H1 (cell line): ENCODE results near the gene DHDDS. TPM values are rescaled to one million over a fixed set of nuclear protein-coding genes. Genes with fewer than 3 reads are reported as not detected.

Experiments
- CTCF ChIA-PET: fragments of 300-600 bp; sonication (Branson Sonifier 250); formaldehyde crosslinking; loops from one replicate; lab custom pipeline; 2021; ENCODE audit not compliant: partially characterized antibody; lab: Charles Lee
- POLR2A ChIA-PET: fragments of 300-600 bp; sonication (Branson Sonifier 250); formaldehyde crosslinking; loops from one replicate; lab custom pipeline; 2021; ENCODE audit warnings: inconsistent platforms; ENCODE audit not compliant: partially characterized antibody; lab: Charles Lee
- DNase-seq, 2 experiments: peaks; one replicate each; pipeline versions ENCODE4 v3.0.0 to v3.0.0-alpha.2; 2010 to 2022; ENCODE audit warnings: low spot score in 2 of 2, low read depth in 1 of 2, mixed read lengths in 1 of 2
- FAIRE-seq: peaks from 2 replicates; lab custom pipeline; 2011; peaks lifted over from hg19 to GRCh38; lab: Jason Lieb, UNC
- H2AFZ ChIP-seq: 2 replicates; pipeline ENCODE4 v1.8.1; 2012; ENCODE audit warnings: low read length, inconsistent platforms
- H2AK5ac ChIP-seq: 2 replicates; pipeline ENCODE4 v1.6.1; 2013; ENCODE audit warnings: low read depth, low read length
- H2BK120ac ChIP-seq: replicated peaks from 2 replicates; pipeline ENCODE3; 2013; ENCODE audit warnings: low read depth, low read length, inconsistent platforms
- H2BK12ac ChIP-seq: 2 replicates; pipeline ENCODE4 v1.6.1; 2013; ENCODE audit warnings: low read depth, low read length
- H2BK15ac ChIP-seq: 2 replicates; pipeline ENCODE4 v1.6.1; 2013; ENCODE audit warnings: low read length
- H2BK20ac ChIP-seq: 2 replicates; pipeline ENCODE4 v1.6.1; 2013; ENCODE audit warnings: low read length
- H2BK5ac ChIP-seq: 2 replicates; pipeline ENCODE4 v1.6.1; 2013; ENCODE audit warnings: low read depth, low read length
- H3K14ac ChIP-seq: 2 replicates; pipeline ENCODE4 v1.6.1; 2013; ENCODE audit warnings: inconsistent platforms; ENCODE audit not compliant: insufficient read length
- H3K18ac ChIP-seq: 2 replicates; pipeline ENCODE4 v1.6.1; 2013; ENCODE audit warnings: low read length; ENCODE audit errors: extremely low read depth
- H3K23ac ChIP-seq: 2 replicates; pipeline ENCODE4 v1.6.1; 2013; ENCODE audit warnings: inconsistent platforms; ENCODE audit not compliant: insufficient read length
- H3K23me2 ChIP-seq: 2 replicates; pipeline ENCODE4 v1.6.1; 2013; ENCODE audit warnings: low read depth, low read length
- H3K27ac ChIP-seq: 2 replicates; pipeline ENCODE4 v1.6.1; 2011; ENCODE audit warnings: low read depth, low read length, inconsistent platforms
- H3K27me3 ChIP-seq, 4 experiments: replicated peaks in 1 of 4; 1 replicate in 1 of 4; 2 replicates in 3 of 4; pipeline versions ENCODE4 v1.6.1 to v1.8.1; 2011 to 2013; ENCODE audit warnings: low read length in 3 of 4, mild to moderate bottlenecking in 3 of 4, inconsistent platforms in 2 of 4, mixed read lengths in 2 of 4, moderate library complexity in 1 of 4; ENCODE audit not compliant: control insufficient read depth in 3 of 4, insufficient read depth in 3 of 4; ENCODE audit errors: extremely low read depth in 1 of 4
- H3K36me3 ChIP-seq, 4 experiments: 2 replicates each; pipeline versions ENCODE4 v1.6.1 to v1.8.1; 2011 to 2013; ENCODE audit warnings: mild to moderate bottlenecking in 4 of 4, low read length in 3 of 4, moderate library complexity in 2 of 4, control low read depth in 1 of 4, inconsistent platforms in 1 of 4; ENCODE audit not compliant: insufficient read depth in 4 of 4, control insufficient read depth in 2 of 4
- H3K4ac ChIP-seq: replicated peaks from 2 replicates; pipeline ENCODE3; 2013; ENCODE audit warnings: low read length, low read depth, mixed read lengths, inconsistent platforms; ENCODE audit not compliant: insufficient read length
- H3K4me1 ChIP-seq, 4 experiments: replicated peaks in 1 of 4; 1 replicate in 1 of 4; 2 replicates in 3 of 4; pipeline versions ENCODE4 v1.6.1 to v1.8.1; 2011 to 2013; ENCODE audit warnings: low read length in 3 of 4, inconsistent platforms in 2 of 4, mixed read lengths in 1 of 4; ENCODE audit not compliant: insufficient read depth in 4 of 4, control insufficient read depth in 3 of 4
- H3K4me2 ChIP-seq, 2 experiments: 2 replicates each; pipeline versions ENCODE4 v1.6.1 to v1.8.1; 2011 to 2013; ENCODE audit warnings: low read depth in 2 of 2, low read length in 2 of 2, control low read depth in 1 of 2, inconsistent platforms in 1 of 2, mild to moderate bottlenecking in 1 of 2; ENCODE audit not compliant: insufficient read depth in 1 of 2
- H3K4me3 ChIP-seq, 4 experiments: fragments of 200-600, 300-600 bp in 1 of 4; sonication (generic), shearing (Covaris generic), sonication (Bioruptor Twin) in 1 of 4; 2 replicates each; pipeline versions ENCODE4 v1.5.1 to v1.8.1; 2011 to 2016; ENCODE audit warnings: low read length in 4 of 4, low read depth in 3 of 4, control low read depth in 2 of 4, inconsistent platforms in 2 of 4, mild to moderate bottlenecking in 2 of 4, mixed read lengths in 1 of 4, moderate library complexity in 1 of 4; ENCODE audit not compliant: insufficient read depth in 2 of 4; ENCODE audit errors: extremely low read depth in 1 of 4
- H3K56ac ChIP-seq: replicated peaks from 2 replicates; pipeline ENCODE3; 2013; ENCODE audit warnings: low read depth, mild to moderate bottlenecking, mixed read lengths, low read length, inconsistent platforms; ENCODE audit not compliant: insufficient read length
- H3K79me1 ChIP-seq: 2 replicates; pipeline ENCODE4 v1.6.1; 2013; ENCODE audit warnings: low read depth, low read length, control low read depth
- H3K79me2 ChIP-seq, 2 experiments: 2 replicates each; pipeline versions ENCODE4 v1.6.1 to v1.8.1; 2012 to 2013; ENCODE audit warnings: low read length in 2 of 2, mild to moderate bottlenecking in 2 of 2, inconsistent platforms in 1 of 2; ENCODE audit not compliant: insufficient read depth in 2 of 2, control insufficient read depth in 1 of 2
- H3K9ac ChIP-seq, 4 experiments: replicated peaks in 1 of 4; 1 replicate in 1 of 4; 2 replicates in 3 of 4; pipeline versions ENCODE4 v1.6.1 to v1.8.1; 2011 to 2013; ENCODE audit warnings: low read depth in 3 of 4, low read length in 3 of 4, control low read depth in 2 of 4, mild to moderate bottlenecking in 2 of 4, moderate library complexity in 2 of 4, inconsistent platforms in 1 of 4; ENCODE audit errors: extremely low read depth in 1 of 4
- H3K9me3 ChIP-seq, 2 experiments: 2 replicates each; pipeline versions ENCODE4 v1.6.1 to v1.8.1; 2012 to 2013; ENCODE audit warnings: mild to moderate bottlenecking in 2 of 2, moderate library complexity in 2 of 2, control low read depth in 1 of 2, inconsistent platforms in 1 of 2, low read depth in 1 of 2, low read length in 1 of 2, mixed read lengths in 1 of 2; ENCODE audit not compliant: insufficient read depth in 2 of 2
- H4K20me1 ChIP-seq, 2 experiments: replicated peaks in 1 of 2; 2 replicates each; pipeline versions ENCODE3 to v1.8.1; 2011 to 2013; ENCODE audit warnings: inconsistent platforms in 2 of 2, low read length in 2 of 2, mild to moderate bottlenecking in 1 of 2; ENCODE audit not compliant: insufficient read depth in 2 of 2, control insufficient read depth in 1 of 2
- H4K5ac ChIP-seq: 2 replicates; pipeline ENCODE4 v1.6.1; 2013; ENCODE audit warnings: low read length, low read depth, mixed read lengths, inconsistent platforms; ENCODE audit not compliant: insufficient read length
- H4K8ac ChIP-seq: 2 replicates; pipeline ENCODE4 v1.8.0; 2013; ENCODE audit warnings: mild to moderate bottlenecking, moderate library complexity, low read length, inconsistent platforms; ENCODE audit not compliant: insufficient read depth; ENCODE audit errors: extremely low read depth
- H4K91ac ChIP-seq: replicated peaks from 2 replicates; pipeline ENCODE3; 2013; ENCODE audit warnings: low read length, mixed read lengths, inconsistent platforms; ENCODE audit not compliant: insufficient read length
- JUND ChIP-seq: IDR thresholded peaks from 2 replicates; pipeline ENCODE4 v1.6.1; 2011; ENCODE audit warnings: mild to moderate bottlenecking, improper control_type of control experiment, low read length
- NRF1 ChIP-seq: IDR thresholded peaks from 2 replicates; pipeline ENCODE4 v1.6.1; 2011; ENCODE audit warnings: mild to moderate bottlenecking, low read depth, low read length, improper control_type of control experiment
- POLR2A ChIP-seq, 2 experiments: IDR thresholded peaks; 1 replicate in 1 of 2; 2 replicates in 1 of 2; pipeline ENCODE4 v1.6.1; 2011; ENCODE audit warnings: low read depth in 2 of 2, low read length in 2 of 2, mild to moderate bottlenecking in 2 of 2; ENCODE audit errors: control extremely low read depth in 1 of 2
- POU5F1 ChIP-seq: IDR thresholded peaks from 2 replicates; pipeline ENCODE4 v1.6.1; 2011; ENCODE audit warnings: low read depth, mild to moderate bottlenecking, low read length, moderate library complexity
- RAD21 ChIP-seq, 2 experiments: IDR thresholded peaks in 1 of 2; conservative IDR thresholded peaks in 1 of 2; 2 replicates each; pipeline ENCODE4 v1.6.1; 2011; ENCODE audit warnings: low read depth in 2 of 2, low read length in 2 of 2, improper control_type of control experiment in 1 of 2, inconsistent platforms in 1 of 2, mild to moderate bottlenecking in 1 of 2, moderate library complexity in 1 of 2
- SIRT6 ChIP-seq: IDR thresholded peaks from one replicate; pipeline ENCODE4 v1.7.1; 2012; ENCODE audit warnings: low read length, inconsistent platforms
- SIX5 ChIP-seq: IDR thresholded peaks from 2 replicates; pipeline ENCODE4 v1.6.1; 2011; ENCODE audit warnings: mild to moderate bottlenecking, low read depth, low read length
- SUZ12 ChIP-seq: fragments of 200-600 bp; sonication (generic); IDR thresholded peaks from 2 replicates; pipeline ENCODE4 v1.6.1; 2012; ENCODE audit warnings: mild to moderate bottlenecking, inconsistent platforms, low read length, moderate library complexity, mixed read lengths
- TBP ChIP-seq: IDR thresholded peaks from 2 replicates; pipeline ENCODE4 v1.6.1; 2011; ENCODE audit warnings: low read depth, low read length, improper control_type of control experiment
- WGBS, 2 experiments: shearing (Covaris generic) in 1 of 2; methylation state at CpG; one replicate each; pipeline versions ENCODE4 v1.1.6 to v1.1.7; 2013 to 2015; ENCODE audit warnings: low lambda C conversion rate in 2 of 2, mixed read lengths in 2 of 2, inconsistent platforms in 1 of 2, low coverage in 1 of 2, missing lambda C conversion rate in 1 of 2; ENCODE audit not compliant: insufficient replicate concordance in 2 of 2, insufficient coverage in 1 of 2, insufficient read length in 1 of 2; ENCODE audit errors: extremely low coverage in 1 of 2, missing lambda C conversion rate in 1 of 2; 5-methylcytosine and 5-hydroxymethylcytosine counted together
- polyA plus RNA-seq, 7 experiments: library from polyadenylated mRNA; depleted of rRNA in 3 of 7; stranded (reverse) in 5 of 7; unstranded in 2 of 7; fragments of >200 nt in 5 of 7; fragments of 200-250 nt in 2 of 7; gene quantifications; 1 replicate in 5 of 7; 2 replicates in 1 of 7; 4 replicates in 1 of 7; pipeline versions ENCODE4 v1.2.1 to v1.2.3, GENCODE V29; 2011 to 2013; ENCODE audit warnings: missing spikeins in 2 of 7, mixed read lengths in 2 of 7
- total RNA-seq: library from RNA; stranded (reverse); fragmentation: NEBNext Ultra II Directional; extraction: Animal tissue kit (Norgen Biotek cat#: 25700); gene quantifications from 2 replicates; pipeline ENCODE4 v1.2.1, GENCODE V29; 2021
- TF ChIP-seq, protein P1 (sequence below), 3 experiments: IDR thresholded peaks; 1 replicate in 2 of 3; 2 replicates in 1 of 3; pipeline versions ENCODE4 v1.5.1 to v1.6.1; 2011; ENCODE audit warnings: low read length in 3 of 3, mild to moderate bottlenecking in 3 of 3, inconsistent platforms in 2 of 3, low read depth in 1 of 3, moderate library complexity in 1 of 3; ENCODE audit not compliant: insufficient read depth in 1 of 3; ENCODE audit errors: control extremely low read depth in 1 of 3

The DHDDS gene
- total and polyA plus RNA-seq, 2 of the 8 experiments (the other 6 are each of a cell fraction or from before 2014, with no cell fraction given) = 28.3 to 44.6 TPM

DNA sequence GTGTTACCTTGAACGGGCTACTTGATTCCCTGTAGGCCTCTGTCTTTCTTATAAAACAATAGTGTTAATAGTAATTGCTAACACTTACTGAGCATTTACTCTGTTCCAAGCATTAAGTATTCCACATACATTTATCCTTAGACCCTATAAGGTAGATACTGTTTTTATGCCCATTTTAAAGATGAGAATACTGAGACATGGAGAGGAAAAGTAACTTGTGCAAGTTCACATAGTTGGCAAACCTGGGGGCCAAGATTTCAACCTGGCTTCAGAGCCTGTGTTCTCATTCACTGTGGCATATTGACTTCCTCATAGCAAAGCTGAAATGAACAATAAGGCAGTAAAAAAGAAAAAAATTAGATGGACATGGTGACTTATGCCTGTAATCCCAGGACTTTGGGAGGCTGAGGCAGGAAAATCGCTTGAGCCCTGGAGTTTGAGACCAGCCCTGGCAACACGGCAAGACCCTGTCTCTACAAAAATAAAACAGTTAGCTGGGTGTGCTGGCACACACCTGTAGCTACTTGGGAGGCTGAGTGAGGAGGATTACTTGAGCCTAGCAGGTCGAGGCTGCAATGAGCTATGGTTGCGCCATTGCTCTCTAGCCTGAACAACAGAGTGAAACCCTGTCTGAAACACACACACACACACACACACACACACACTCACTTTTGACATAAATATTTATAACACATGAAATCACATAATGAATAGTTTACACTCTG is 20.5 kb downstream of the DHDDS start:
- no peak overlapping the region for H3K23ac ChIP-seq
- POLR2A ChIA-PET = interaction anchor here (0.6 to 3.1 kb wide), 7 partner anchors 13 to 71 kb away, joined by 3 to 7 read pairs (median 3); partner anchors contain the start of genes DHDDS and HMGN2
- TF ChIP-seq, protein P1, sequence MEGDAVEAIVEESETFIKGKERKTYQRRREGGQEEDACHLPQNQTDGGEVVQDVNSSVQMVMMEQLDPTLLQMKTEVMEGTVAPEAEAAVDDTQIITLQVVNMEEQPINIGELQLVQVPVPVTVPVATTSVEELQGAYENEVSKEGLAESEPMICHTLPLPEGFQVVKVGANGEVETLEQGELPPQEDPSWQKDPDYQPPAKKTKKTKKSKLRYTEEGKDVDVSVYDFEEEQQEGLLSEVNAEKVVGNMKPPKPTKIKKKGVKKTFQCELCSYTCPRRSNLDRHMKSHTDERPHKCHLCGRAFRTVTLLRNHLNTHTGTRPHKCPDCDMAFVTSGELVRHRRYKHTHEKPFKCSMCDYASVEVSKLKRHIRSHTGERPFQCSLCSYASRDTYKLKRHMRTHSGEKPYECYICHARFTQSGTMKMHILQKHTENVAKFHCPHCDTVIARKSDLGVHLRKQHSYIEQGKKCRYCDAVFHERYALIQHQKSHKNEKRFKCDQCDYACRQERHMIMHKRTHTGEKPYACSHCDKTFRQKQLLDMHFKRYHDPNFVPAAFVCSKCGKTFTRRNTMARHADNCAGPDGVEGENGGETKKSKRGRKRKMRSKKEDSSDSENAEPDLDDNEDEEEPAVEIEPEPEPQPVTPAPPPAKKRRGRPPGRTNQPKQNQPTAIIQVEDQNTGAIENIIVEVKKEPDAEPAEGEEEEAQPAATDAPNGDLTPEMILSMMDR (IDR thresholded peaks at IDR 0.05; ENCODE audit: control extremely low read depth in 1 of 3, insufficient read depth in 1 of 3, low read depth in 1 of 3, low read length in 3 of 3) = no peak
- no peak for TF ChIP-seq SIX5
- TF ChIP-seq NRF1 = no peak
- TF ChIP-seq POLR2A (IDR thresholded peaks at IDR 0.05; ENCODE audit: control extremely low read depth in 1 of 2, low read depth in 2 of 2, low read length in 2 of 2) = no peak
- no peak for TF ChIP-seq JUND
- TF ChIP-seq POU5F1 = no peak
- TF ChIP-seq SIRT6 = no peak
- TF ChIP-seq SUZ12 = no peak
- TF ChIP-seq TBP = no peak
- no peak for TF ChIP-seq RAD21 (IDR thresholded peaks at IDR 0.05 in 1 of 2, conservative IDR thresholded peaks at IDR 0.05 in 1 of 2; ENCODE audit: low read depth in 2 of 2, low read length in 2 of 2)

More for the DNA sequence above, 20.5 kb downstream of the DHDDS start:
- peaks cover 0 to 2% of the 10 kb centered on the region in 2 experiments for H4K20me1 ChIP-seq
- H2BK12ac ChIP-seq = no peak overlapping the region
- no peaks in the 10 kb centered on the region for H3K79me2 ChIP-seq
- no peak overlapping the region for H3K56ac ChIP-seq
- no peak overlapping the region for H2AK5ac ChIP-seq
- H3K4me1 ChIP-seq = no peaks in the 10 kb centered on the region
- H3K14ac ChIP-seq = no peak overlapping the region
- no peak overlapping the region for H2BK120ac ChIP-seq
- no peak overlapping the region for H2BK5ac ChIP-seq
- no peaks in the 10 kb centered on the region for H3K9me3 ChIP-seq
- H4K8ac ChIP-seq = no peak overlapping the region
- no peak overlapping the region for H3K4me3 ChIP-seq
- no peak for DNase-seq
- no peaks in the 10 kb centered on the region for H3K79me1 ChIP-seq
- no peaks in the 10 kb centered on the region for H3K27me3 ChIP-seq
- H3K18ac ChIP-seq = no peak overlapping the region
- no peaks in the 10 kb centered on the region; the same call in 1 of the 2 replicates for H3K23me2 ChIP-seq
- H3K4ac ChIP-seq = no peak overlapping the region
- no peak overlapping the region for H4K5ac ChIP-seq
- H4K91ac ChIP-seq = no peak overlapping the region
- no peak overlapping the region for H2BK20ac ChIP-seq
- no peak overlapping the region for H3K9ac ChIP-seq
- no peak overlapping the region for H3K4me2 ChIP-seq
- peaks cover 2 to 37% (median 17%) of the 10 kb centered on the region in 4 experiments for H3K36me3 ChIP-seq
- 93% methylated on average over 5 of the region's 5 CpGs; no CpG with 5 or more reads in 1 of the 2 experiments for WGBS, 2 experiments
- CTCF ChIA-PET = interaction anchor here (1.8 to 2.0 kb wide), 2 partner anchors 8 to 18 kb away, joined by 5 to 7 read pairs; no protein-coding TSS in a partner anchor
- H2AFZ ChIP-seq = no peak overlapping the region
- no peak overlapping the region for H3K27ac ChIP-seq
- no peak overlapping the region for H2BK15ac ChIP-seq
- FAIRE-seq = no peak
